NCI-H146 treated with DMSO at 0.1 percent for 48 hours (cell line): ENCODE measurements around the gene DHRS7C.

Experiments used
- DNase-seq: peaks from one replicate; lab custom pipeline; 2025; ENCODE audit not compliant: unreplicated experiment; lab: John Stamatoyannopoulos, UW

The DHRS7C gene

GRCh38 chr17:9767432-9767991, 23.9 kb downstream of the DHRS7C start:
- DNase-seq, result no peak

- DNase-seq, result no peak
These were observed 24.4 kb downstream of the DHRS7C start for GRCh38 chr17:9766970-9767369.

GRCh38 chr17:9765322-9765721, 26.1 kb downstream of the DHRS7C start:
- no peak for DNase-seq

GRCh38 chr17:9763643-9764042, 27.7 kb downstream of the DHRS7C start:
- DNase-seq, result no peak

- no peak for DNase-seq
These were observed 31.1 kb downstream of the DHRS7C start for GRCh38 chr17:9760266-9760665.

- DNase-seq, result no peak
These were observed 36.3 kb downstream of the DHRS7C start for GRCh38 chr17:9755083-9755482.

- no peak for DNase-seq
These were observed 40.9 kb downstream of the DHRS7C start for GRCh38 chr17:9750524-9750923.

- no peak for DNase-seq
These were observed 61.5 kb downstream of the DHRS7C start for GRCh38 chr17:9729735-9730420.

GRCh38 chr17:9729034-9729650, 62.2 kb downstream of the DHRS7C start:
- DNase-seq, result peak; percentile 35

- no peak for DNase-seq
These were observed 62.8 kb downstream of the DHRS7C start for GRCh38 chr17:9728564-9728963.

- no peak for DNase-seq
These were observed 63.4 kb downstream of the DHRS7C start for GRCh38 chr17:9728005-9728404.

- DNase-seq, result no peak
These were observed 65.1 kb downstream of the DHRS7C start for GRCh38 chr17:9726291-9726690.

GRCh38 chr17:9725575-9725974, 65.8 kb downstream of the DHRS7C start:
- DNase-seq, result no peak
